Upper lobe of right lung (tissue), 1 donor: Measurements from ENCODE around the gene PTPRM. TPM values are rescaled to one million over a fixed set of nuclear protein-coding genes. Genes with fewer than 3 reads are reported as not detected.

Source experiments
- ATAC-seq: fragments of 200-7000 bp; cut with Tn5 transposase; one replicate; pipeline ENCODE4 v1.9.1; 2020; ENCODE audit warnings: mild to moderate bottlenecking, moderate library complexity
- DNase-seq: peaks from one replicate; pipeline ENCODE4 v3.0.0-alpha.2; 2020
- H3K27ac ChIP-seq: fragments of 200-600 bp; one replicate; pipeline ENCODE4 v1.8.0; 2022
- H3K27me3 ChIP-seq: fragments of 200-600 bp; one replicate; pipeline ENCODE4 v1.8.0; 2022; ENCODE audit warnings: mild to moderate bottlenecking
- H3K36me3 ChIP-seq: fragments of 200-600 bp; one replicate; pipeline ENCODE4 v1.8.0; 2022
- H3K4me1 ChIP-seq: fragments of 200-600 bp; one replicate; pipeline ENCODE4 v1.8.0; 2022
- H3K4me3 ChIP-seq: fragments of 200-600 bp; one replicate; pipeline ENCODE4 v1.8.0; 2022; ENCODE audit warnings: mild to moderate bottlenecking
- H3K9me3 ChIP-seq: fragments of 200-600 bp; one replicate; pipeline ENCODE4 v1.8.0; 2022
- CTCF ChIP-seq: fragments of 200-600 bp; IDR thresholded peaks from one replicate; pipeline ENCODE4 v1.8.0; 2022; ENCODE audit warnings: antibody characterized with exemption
- intact Hi-C: fragments of 100-400 bp; cut with DNase I; formaldehyde crosslinking; loops from one replicate; pipeline ENCODE4 v1.11.0; 2022
- total RNA-seq: library from RNA; stranded (reverse); fragmentation: NEBNext Ultra II Directional; extraction: Animal tissue kit (Norgen Biotek cat#: 25700); gene quantifications from one replicate; pipeline ENCODE4 v1.2.1, GENCODE V29; 2021
- donor health status: DM: no; HTN: yes; CAD: no; lungs with severe emphysema.

Gene PTPRM
- total RNA-seq, 1 donor from 2014 or later = 99.3 TPM

GRCh38 chr18:7592305-7593071, 25.4 kb downstream of the PTPRM start:
- no peak for TF ChIP-seq CTCF
- intact Hi-C loops = no loop called here
- Histone ChIP-seq H3K27ac (no peak overlapping the region), H3K4me3 (no peak overlapping the region), H3K9me3 (no peaks in the 10 kb centered on the region), H3K36me3 (no peaks in the 10 kb centered on the region), H3K4me1 (peaks cover 14% of the 10 kb centered on the region), H3K27me3 (no peaks in the 10 kb centered on the region)
- peak; percentile 17 for ATAC-seq
- no peak for DNase-seq

GRCh38 chr18:7593218-7593819, 26.2 kb downstream of the PTPRM start:
- Histone ChIP-seq H3K36me3 (no peaks in the 10 kb centered on the region), H3K4me3 (no peak overlapping the region), H3K27ac (no peak overlapping the region), H3K9me3 (no peaks in the 10 kb centered on the region), H3K27me3 (no peaks in the 10 kb centered on the region), H3K4me1 (peaks cover 14% of the 10 kb centered on the region)
- TF ChIP-seq CTCF = no peak
- ATAC-seq (no peak), DNase-seq (no peak)
- intact Hi-C loops = no loop called here

DNA sequence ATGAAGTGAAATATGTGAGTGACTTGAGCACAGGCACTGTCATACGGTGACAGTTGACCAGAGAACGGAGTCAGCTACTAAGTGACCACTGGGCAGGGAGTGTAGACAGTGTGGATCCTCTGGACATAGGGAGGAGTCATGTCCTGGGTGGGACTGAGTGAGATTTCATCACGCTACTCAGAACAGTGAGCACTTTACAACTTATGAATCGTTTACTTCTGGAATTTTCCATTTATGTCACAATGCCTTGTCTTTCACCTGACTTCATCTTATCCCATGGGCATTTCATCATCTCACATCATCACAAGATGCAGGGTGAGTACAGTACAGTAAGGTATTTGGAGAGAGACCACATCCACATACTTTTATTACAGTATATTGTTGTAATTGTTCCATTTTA, 29.0 kb downstream of the PTPRM start:
- peaks cover 14% of the 10 kb centered on the region for H3K4me1 ChIP-seq
- DNase-seq = no peak
- no peaks in the 10 kb centered on the region for H3K36me3 ChIP-seq
- H3K9me3 ChIP-seq = no peaks in the 10 kb centered on the region
- no peak for TF ChIP-seq CTCF
- H3K4me3 ChIP-seq = no peak overlapping the region
- intact Hi-C loops = no loop called here
- H3K27ac ChIP-seq = no peak overlapping the region
- ATAC-seq = peak; percentile 71
- no peaks in the 10 kb centered on the region for H3K27me3 ChIP-seq

DNA sequence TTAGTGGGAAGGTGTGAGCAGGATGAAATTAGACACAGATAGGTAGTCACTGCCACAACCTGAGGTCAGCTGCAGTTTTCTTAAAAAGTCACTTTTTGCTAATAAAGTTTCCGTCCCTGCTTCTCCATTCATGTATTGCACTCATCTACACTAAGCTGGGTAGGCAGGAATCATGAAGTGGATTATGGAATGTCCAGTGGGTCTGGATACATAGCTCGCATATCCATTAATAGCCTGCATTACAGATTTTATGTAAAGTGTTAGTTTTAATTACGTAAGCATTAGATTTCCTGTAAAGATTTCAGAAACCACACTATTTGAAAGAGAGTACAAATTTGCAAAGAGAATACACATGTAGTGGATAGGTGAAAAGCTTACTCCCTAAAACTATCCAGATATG, 30.4 kb downstream of the PTPRM start:
- intact Hi-C loops = no loop called here
- H3K4me1 ChIP-seq = peaks cover 8% of the 10 kb centered on the region
- no peak for TF ChIP-seq CTCF
- no peak overlapping the region for H3K4me3 ChIP-seq
- ATAC-seq = no peak
- H3K27ac ChIP-seq = no peak overlapping the region
- no peaks in the 10 kb centered on the region for H3K36me3 ChIP-seq
- no peaks in the 10 kb centered on the region for H3K27me3 ChIP-seq
- no peaks in the 10 kb centered on the region for H3K9me3 ChIP-seq
- DNase-seq = no peak

- intact Hi-C loops = no loop called here
- no peaks in the 10 kb centered on the region for H3K36me3 ChIP-seq
- H3K27ac ChIP-seq = peak overlapping the region; percentile 17
- H3K4me1 ChIP-seq = peaks cover 8% of the 10 kb centered on the region
- ATAC-seq (no peak), DNase-seq (no peak)
- H3K9me3 ChIP-seq = no peaks in the 10 kb centered on the region
- no peak overlapping the region for H3K4me3 ChIP-seq
- no peak for TF ChIP-seq CTCF
- H3K27me3 ChIP-seq = no peaks in the 10 kb centered on the region
These were observed 31.3 kb downstream of the PTPRM start for GRCh38 chr18:7598167-7599047.
